Activated CD8-positive, alpha-beta memory T cell treated with anti-CD3 and anti-CD28 coated beads for 4 hours (primary cell): ENCODE data around the gene YY1AP1.
A peak's percentile ranks its signal among the peaks of the same experiment; 100 is the strongest.
"Not testable (repeated sequence)": the region's sequence is repeated elsewhere in the genome, so short reads cannot be mapped to it uniquely, and the experiment has no call there.

ENCODE experiments used
- DNase-seq, 2 donors: peaks; one replicate each; pipeline ENCODE4 v3.0.0-alpha.2; 2020; ENCODE audit warnings: low read depth in 2 of 2

YY1AP1 gene

GRCh38 chr1:155645648-155646047, 42.9 kb downstream of the YY1AP1 start:
- no peak for DNase-seq

GRCh38 chr1:155645034-155645598, 43.5 kb downstream of the YY1AP1 start:
- no peak for DNase-seq

- DNase-seq = no peak
Observed at GRCh38 chr1:155643230-155643629, 45.3 kb downstream of the YY1AP1 start.

GRCh38 chr1:155642559-155643180, 45.9 kb downstream of the YY1AP1 start:
- not testable (repeated sequence) for DNase-seq

- DNase-seq = no peak
Observed at GRCh38 chr1:155640367-155640766, 48.2 kb downstream of the YY1AP1 start.

GRCh38 chr1:155636397-155637153, 52.0 kb downstream of the YY1AP1 start:
- no peak for DNase-seq

GRCh38 chr1:155626428-155626827, 62.1 kb downstream of the YY1AP1 start:
- DNase-seq = not testable (repeated sequence)

- DNase-seq = no peak
Observed at GRCh38 chr1:155623357-155623756, 65.2 kb downstream of the YY1AP1 start.

GRCh38 chr1:155622191-155622590, 66.4 kb downstream of the YY1AP1 start:
- DNase-seq = no peak

- DNase-seq = not testable (repeated sequence)
Observed at GRCh38 chr1:155613226-155613625, 75.3 kb downstream of the YY1AP1 start.

- DNase-seq = not testable (repeated sequence)
Observed at GRCh38 chr1:155610257-155610647, 78.3 kb downstream of the YY1AP1 start.

GRCh38 chr1:155609515-155610256, 78.9 kb downstream of the YY1AP1 start, which contains the start of gene MSTO1:
Gene MSTO1, plus strand, starts transcription at chr1:155610218. Its CDS starts 31 bp downstream, at chr1:155610249.
- DNase-seq = peak; percentile 90 to 97
